Neural progenitor cell (in vitro differentiated cells): ENCODE data around the gene ESPN. TPM values are rescaled to one million over a fixed set of nuclear protein-coding genes. Genes with fewer than 3 reads are reported as not detected.

Experiments used
- DNase-seq: peaks from one replicate; pipeline ENCODE4 v3.0.0-alpha.2; 2016; ENCODE audit warnings: low spot score
- H2AFZ ChIP-seq: fragments of 200-600 bp; sonication (generic); replicated peaks from 2 replicates; pipeline ENCODE4 v1.6.1; 2016; ENCODE audit warnings: antibody characterized with exemption
- H3F3A ChIP-seq: fragments of 200-600 bp; sonication (generic); 2 replicates; pipeline ENCODE4 v1.6.1; 2016; ENCODE audit warnings: antibody characterized with exemption, low read depth
- H3K27ac ChIP-seq: fragments of 200-600 bp; sonication (generic); 2 replicates; pipeline ENCODE4 v1.5.1; 2016; ENCODE audit warnings: mild to moderate bottlenecking
- H3K27me3 ChIP-seq: fragments of 200-600 bp; sonication (generic); 2 replicates; pipeline ENCODE4 v1.6.1; 2016; ENCODE audit warnings: mild to moderate bottlenecking, moderate library complexity
- H3K36me3 ChIP-seq: fragments of 200-600 bp; sonication (generic); 2 replicates; pipeline ENCODE4 v1.5.1; 2016
- H3K4me1 ChIP-seq: fragments of 200-600 bp; sonication (generic); 2 replicates; pipeline ENCODE4 v1.6.1; 2016; ENCODE audit warnings: mixed run types
- H3K4me2 ChIP-seq: fragments of 200-600 bp; sonication (generic); 2 replicates; pipeline ENCODE4 v1.6.1; 2016
- H3K4me3 ChIP-seq: fragments of 200-600 bp; sonication (generic); 2 replicates; pipeline ENCODE4 v1.5.1; 2016
- H3K79me2 ChIP-seq: fragments of 200-600 bp; sonication (generic); 2 replicates; pipeline ENCODE4 v1.6.1; 2016; ENCODE audit warnings: low read depth
- H3K9ac ChIP-seq: fragments of 200-600 bp; sonication (generic); 2 replicates; pipeline ENCODE4 v1.6.1; 2016
- H3K9me3 ChIP-seq: fragments of 200-600 bp; sonication (generic); 2 replicates; pipeline ENCODE4 v1.5.1; 2016; ENCODE audit warnings: low read depth
- H4K20me1 ChIP-seq: fragments of 200-600 bp; sonication (generic); 2 replicates; pipeline ENCODE4 v1.6.1; 2016; ENCODE audit warnings: low read depth
- H3K27ac Mint-ChIP-seq: 3 replicates; pipeline ENCODE4 v1.8.0; 2021; ENCODE audit warnings: mixed read lengths
- H3K27me3 Mint-ChIP-seq: 2 replicates; pipeline ENCODE4 v1.8.0; 2022; ENCODE audit warnings: low read depth, mild to moderate bottlenecking, inconsistent platforms, moderate library complexity, mixed read lengths; ENCODE audit not compliant: insufficient read depth
- H3K36me3 Mint-ChIP-seq: 3 replicates; pipeline ENCODE4 v1.8.0; 2021; ENCODE audit warnings: mixed read lengths
- H3K4me1 Mint-ChIP-seq: 3 replicates; pipeline ENCODE4 v1.8.0; 2021; ENCODE audit warnings: mixed read lengths
- H3K4me3 Mint-ChIP-seq: 3 replicates; pipeline ENCODE4 v1.8.0; 2021; ENCODE audit warnings: mild to moderate bottlenecking, moderate library complexity, mixed read lengths
- H3K9me3 Mint-ChIP-seq: 3 replicates; pipeline ENCODE4 v1.8.0; 2020; ENCODE audit warnings: mixed read lengths
- EZH2 ChIP-seq: fragments of 200-600 bp; sonication (generic); IDR thresholded peaks from 2 replicates; pipeline ENCODE4 v1.6.1; 2017; ENCODE audit warnings: antibody characterized with exemption, mild to moderate bottlenecking, moderate library complexity
- EZH2phosphoT487 ChIP-seq: fragments of 200-600 bp; sonication (generic); IDR thresholded peaks from 2 replicates; pipeline ENCODE4 v1.6.1; 2017; ENCODE audit warnings: antibody characterized with exemption
- total RNA-seq: library from RNA; depleted of rRNA; stranded (reverse); fragments of >200 nt; gene quantifications from 2 replicates; pipeline ENCODE4 v1.2.3, GENCODE V29; 2015; ENCODE audit warnings: low replicate concordance
- TF ChIP-seq, protein P1 (sequence below): fragments of 200-600 bp; sonication (generic); IDR thresholded peaks from 2 replicates; pipeline ENCODE4 v1.5.1; 2017; ENCODE audit warnings: antibody characterized with exemption, mild to moderate bottlenecking

ESPN gene
- total RNA-seq, 1 donor from 2014 or later = 7.1 TPM

DNA sequence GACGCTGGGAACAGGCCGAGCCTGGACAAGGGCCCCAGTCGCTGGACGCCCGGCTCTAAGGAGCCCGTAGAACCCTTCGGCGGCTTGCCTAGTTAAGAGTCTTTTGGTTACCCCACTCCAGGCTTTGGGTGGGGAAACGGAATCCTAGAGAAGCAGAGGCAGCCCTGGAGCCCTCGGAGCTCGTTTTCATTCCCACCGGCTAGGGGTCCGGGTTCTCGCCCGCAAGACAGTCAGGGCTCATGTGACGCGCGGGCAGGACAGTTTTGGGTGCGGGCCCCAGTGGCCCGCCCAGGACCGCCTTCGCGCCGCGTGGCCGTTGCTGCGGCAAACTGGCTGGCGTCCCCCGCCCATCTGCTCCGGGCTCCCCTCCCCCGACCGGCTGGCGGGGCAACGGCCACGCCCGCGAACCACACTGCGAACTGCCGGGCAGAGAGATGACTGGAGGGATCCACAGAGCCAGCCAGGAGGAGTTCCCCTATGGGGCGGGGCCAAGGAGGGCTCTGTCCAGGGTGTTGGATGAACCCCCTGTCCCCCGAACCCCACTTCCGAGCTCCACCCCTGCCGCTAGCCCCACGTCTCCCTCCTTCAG, 4.0 kb upstream of the ESPN start:
- H3K9ac ChIP-seq = no peak overlapping the region
- peak overlapping the region; percentile 88 for H3K4me2 ChIP-seq
- H3K27me3 ChIP-seq = peaks cover 100% of the 10 kb centered on the region
- H3K27ac ChIP-seq = no peak overlapping the region
- peak; percentile 70 for TF ChIP-seq EZH2phosphoT487
- TF ChIP-seq, protein P1, sequence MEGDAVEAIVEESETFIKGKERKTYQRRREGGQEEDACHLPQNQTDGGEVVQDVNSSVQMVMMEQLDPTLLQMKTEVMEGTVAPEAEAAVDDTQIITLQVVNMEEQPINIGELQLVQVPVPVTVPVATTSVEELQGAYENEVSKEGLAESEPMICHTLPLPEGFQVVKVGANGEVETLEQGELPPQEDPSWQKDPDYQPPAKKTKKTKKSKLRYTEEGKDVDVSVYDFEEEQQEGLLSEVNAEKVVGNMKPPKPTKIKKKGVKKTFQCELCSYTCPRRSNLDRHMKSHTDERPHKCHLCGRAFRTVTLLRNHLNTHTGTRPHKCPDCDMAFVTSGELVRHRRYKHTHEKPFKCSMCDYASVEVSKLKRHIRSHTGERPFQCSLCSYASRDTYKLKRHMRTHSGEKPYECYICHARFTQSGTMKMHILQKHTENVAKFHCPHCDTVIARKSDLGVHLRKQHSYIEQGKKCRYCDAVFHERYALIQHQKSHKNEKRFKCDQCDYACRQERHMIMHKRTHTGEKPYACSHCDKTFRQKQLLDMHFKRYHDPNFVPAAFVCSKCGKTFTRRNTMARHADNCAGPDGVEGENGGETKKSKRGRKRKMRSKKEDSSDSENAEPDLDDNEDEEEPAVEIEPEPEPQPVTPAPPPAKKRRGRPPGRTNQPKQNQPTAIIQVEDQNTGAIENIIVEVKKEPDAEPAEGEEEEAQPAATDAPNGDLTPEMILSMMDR = no peak
- TF ChIP-seq EZH2 = peak; percentile 30
- peaks cover 57% of the 10 kb centered on the region for H4K20me1 ChIP-seq
- no peak overlapping the region for H3K27ac Mint-ChIP-seq
- H3F3A ChIP-seq = peaks cover 34% of the 10 kb centered on the region
- H3K9me3 Mint-ChIP-seq = no peaks in the 10 kb centered on the region
- H3K27me3 Mint-ChIP-seq = peaks cover 71% of the 10 kb centered on the region
- no peaks in the 10 kb centered on the region for H3K36me3 Mint-ChIP-seq
- peaks cover 30% of the 10 kb centered on the region for H3K4me1 ChIP-seq
- H3K4me1 Mint-ChIP-seq = peaks cover 8% of the 10 kb centered on the region
- H3K36me3 ChIP-seq = no peaks in the 10 kb centered on the region
- H2AFZ ChIP-seq = no peak overlapping the region
- peak overlapping the region; percentile 47 for H3K4me3 ChIP-seq
- peak; percentile 60 for DNase-seq
- H3K4me3 Mint-ChIP-seq = no peak overlapping the region
- no peaks in the 10 kb centered on the region for H3K9me3 ChIP-seq
- no peaks in the 10 kb centered on the region for H3K79me2 ChIP-seq

DNA sequence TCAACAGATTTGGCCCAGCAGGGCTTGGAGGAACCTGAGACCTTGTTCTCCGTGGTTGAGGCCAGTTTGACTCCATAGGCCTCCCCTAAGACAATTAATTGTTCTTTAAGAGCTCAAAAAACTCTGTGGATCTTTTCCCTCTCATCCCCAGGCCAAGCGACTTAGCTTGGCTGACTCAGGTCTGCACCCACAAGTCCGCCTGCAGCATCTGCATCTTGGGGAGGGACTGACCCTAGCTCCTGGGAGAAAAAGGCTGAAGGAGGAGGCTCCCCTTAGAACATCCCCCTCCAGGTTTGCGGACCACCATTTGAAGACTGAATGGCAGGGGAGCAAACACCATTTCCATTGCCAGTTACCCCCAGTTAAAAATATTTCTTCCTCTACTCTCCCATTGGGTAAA, 3.3 kb upstream of the ESPN start:
- Histone ChIP-seq H4K20me1 (peaks cover 60% of the 10 kb centered on the region), H3K27me3 (peaks cover 100% of the 10 kb centered on the region), H3K9me3 (no peaks in the 10 kb centered on the region), H3K9ac (no peak overlapping the region), H3K27ac (no peak overlapping the region), H2AFZ (no peak overlapping the region), H3K4me1 (peaks cover 30% of the 10 kb centered on the region), H3K4me2 (peak overlapping the region; percentile 88), H3K36me3 (no peaks in the 10 kb centered on the region), H3F3A (peaks cover 34% of the 10 kb centered on the region), H3K79me2 (no peaks in the 10 kb centered on the region), H3K4me3 (no peak overlapping the region)
- DNase-seq = peak; percentile 46
- peak overlapping the region; percentile 13 for H3K4me3 Mint-ChIP-seq
- TF ChIP-seq, protein P1 = no peak
- TF ChIP-seq EZH2phosphoT487 = no peak
- TF ChIP-seq EZH2 = no peak
- no peaks in the 10 kb centered on the region for H3K36me3 Mint-ChIP-seq
- no peak overlapping the region for H3K27ac Mint-ChIP-seq
- peaks cover 8% of the 10 kb centered on the region for H3K4me1 Mint-ChIP-seq
- peaks cover 76% of the 10 kb centered on the region for H3K27me3 Mint-ChIP-seq
- H3K9me3 Mint-ChIP-seq = no peaks in the 10 kb centered on the region

DNA sequence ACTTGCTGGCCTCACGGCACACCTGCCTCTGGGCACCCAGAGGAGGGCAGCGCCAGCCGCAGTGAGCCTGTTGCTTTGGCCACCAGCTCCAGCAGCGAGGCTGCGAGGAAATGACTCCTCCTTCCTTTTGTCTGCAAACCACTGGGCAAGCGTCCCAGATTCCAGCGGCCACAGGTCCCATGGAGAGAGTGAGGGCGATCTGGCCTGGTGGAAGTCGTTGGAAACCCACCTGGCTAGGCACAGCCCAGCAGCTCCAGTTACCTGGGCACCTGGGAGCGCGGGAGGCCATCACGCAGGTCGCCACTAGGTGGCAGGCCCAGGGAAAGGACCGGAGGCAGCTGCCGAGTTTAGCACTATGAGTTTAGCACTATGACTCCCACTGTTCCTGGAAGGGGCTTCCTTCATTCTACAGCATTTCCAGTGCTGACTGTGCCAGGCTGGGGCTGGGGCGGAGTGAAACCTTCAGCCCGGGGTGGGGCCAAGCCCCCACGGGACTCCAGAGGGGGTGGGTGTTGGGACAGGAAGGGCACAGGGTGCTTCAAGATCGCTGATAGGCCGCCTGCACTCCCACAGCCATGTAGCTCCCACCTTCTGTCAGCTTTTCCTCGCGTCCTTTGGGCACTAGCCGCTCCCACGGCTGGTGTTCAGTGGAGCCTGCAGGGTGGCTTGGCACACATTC, 1.1 kb upstream of the ESPN start:
- no peak overlapping the region for H3K9ac ChIP-seq
- Mint-ChIP-seq H3K27me3 (peaks cover 70% of the 10 kb centered on the region), H3K9me3 (no peaks in the 10 kb centered on the region), H3K4me1 (peaks cover 13% of the 10 kb centered on the region), H3K27ac (no peak overlapping the region), H3K36me3 (no peaks in the 10 kb centered on the region), H3K4me3 (no peak overlapping the region)
- peaks cover 57% of the 10 kb centered on the region for H4K20me1 ChIP-seq
- peaks cover 34% of the 10 kb centered on the region for H3F3A ChIP-seq
- H3K4me3 ChIP-seq = peak overlapping the region; percentile 3
- no peaks in the 10 kb centered on the region for H3K36me3 ChIP-seq
- H3K79me2 ChIP-seq = no peaks in the 10 kb centered on the region
- DNase-seq = peak; percentile 78
- no peak overlapping the region for H2AFZ ChIP-seq
- no peak for TF ChIP-seq EZH2phosphoT487
- TF ChIP-seq EZH2 = peak; percentile 27
- TF ChIP-seq, protein P1 = peak; percentile 80
- no peaks in the 10 kb centered on the region for H3K9me3 ChIP-seq
- peaks cover 100% of the 10 kb centered on the region for H3K27me3 ChIP-seq
- H3K4me2 ChIP-seq = peak overlapping the region; percentile 45
- peaks cover 30% of the 10 kb centered on the region for H3K4me1 ChIP-seq
- H3K27ac ChIP-seq = no peak overlapping the region
